SIG-M5 (cell line): ENCODE data around the gene NUAK2.

Source experiments
- DNase-seq: peaks from one replicate; lab custom pipeline; 2025; lab: John Stamatoyannopoulos, UW

The NUAK2 gene

GRCh38 chr1:205319081-205320018 is 2.2 kb downstream of the NUAK2 start:
- no peak for DNase-seq

DNA sequence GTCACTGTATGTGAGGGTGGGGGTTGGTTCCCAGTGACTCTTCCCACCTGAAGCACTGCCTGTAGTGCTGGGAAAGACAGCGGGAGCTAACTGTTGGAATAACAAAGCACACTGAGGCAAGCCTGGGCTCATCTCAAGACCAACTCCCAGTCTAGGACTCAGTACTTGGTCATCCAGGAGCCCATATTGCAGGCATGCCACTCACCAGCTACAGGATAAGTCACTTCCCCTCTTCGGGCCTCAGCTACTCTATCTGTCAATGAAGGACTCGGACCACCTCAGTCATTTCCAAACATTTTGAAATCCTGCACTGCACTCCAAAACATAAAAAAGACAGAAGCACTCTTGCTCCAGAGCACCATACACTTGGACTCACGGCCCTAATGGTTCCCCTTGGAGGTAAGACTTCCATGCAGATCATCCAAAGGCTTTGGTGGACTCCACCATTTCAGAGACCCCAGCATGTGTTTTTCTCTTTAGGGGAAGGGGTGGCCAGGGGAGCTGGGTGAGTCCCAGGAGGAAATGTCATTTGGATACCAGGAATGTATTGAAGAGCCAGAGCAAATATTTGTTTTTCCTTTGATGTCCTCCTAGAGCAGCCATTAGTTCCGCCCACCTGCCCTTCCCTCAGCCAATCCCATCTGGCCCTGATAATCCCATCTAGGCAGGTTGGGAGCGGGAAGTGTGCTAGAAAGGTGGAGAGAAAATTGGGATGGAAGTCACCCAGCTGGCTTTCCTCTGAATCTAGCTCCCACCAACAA is 3.1 kb downstream of the NUAK2 start:
- DNase-seq, result no peak

GRCh38 chr1:205317311-205317917 is 4.1 kb downstream of the NUAK2 start:
- no peak for DNase-seq

- DNase-seq, result no peak
Observed at GRCh38 chr1:205316161-205316566, 5.4 kb downstream of the NUAK2 start.

DNA sequence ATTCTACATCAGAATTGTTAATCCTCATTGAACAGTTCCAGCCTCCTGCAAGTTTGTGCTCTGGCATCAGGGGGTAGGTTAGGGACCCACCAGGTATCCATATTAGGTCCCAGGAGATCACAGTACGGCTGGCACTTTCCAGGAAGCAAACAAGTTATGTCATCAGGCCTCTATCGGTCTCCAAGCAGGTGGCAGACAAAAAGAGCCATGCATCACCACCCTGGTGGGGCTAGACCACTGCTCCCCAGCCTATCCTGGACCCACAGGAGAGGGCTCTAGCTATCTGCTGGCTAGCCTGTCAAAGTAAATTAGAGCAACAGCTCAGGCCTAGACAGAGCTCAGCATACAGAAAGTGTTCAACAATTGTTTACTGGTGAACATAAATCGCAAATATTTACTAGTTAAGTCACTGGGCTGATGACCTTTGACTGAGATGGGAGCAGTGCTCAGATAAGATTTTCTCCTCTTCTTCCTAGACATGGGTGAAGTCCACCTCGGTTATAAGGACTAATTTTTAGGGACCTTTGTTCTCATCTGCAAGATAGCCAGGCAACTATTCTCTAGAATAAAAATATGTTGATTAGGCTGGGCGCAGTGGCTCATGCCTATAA is 6.4 kb downstream of the NUAK2 start:
- DNase-seq, result no peak

GRCh38 chr1:205313563-205314308 is 7.8 kb downstream of the NUAK2 start:
- no peak for DNase-seq

DNA sequence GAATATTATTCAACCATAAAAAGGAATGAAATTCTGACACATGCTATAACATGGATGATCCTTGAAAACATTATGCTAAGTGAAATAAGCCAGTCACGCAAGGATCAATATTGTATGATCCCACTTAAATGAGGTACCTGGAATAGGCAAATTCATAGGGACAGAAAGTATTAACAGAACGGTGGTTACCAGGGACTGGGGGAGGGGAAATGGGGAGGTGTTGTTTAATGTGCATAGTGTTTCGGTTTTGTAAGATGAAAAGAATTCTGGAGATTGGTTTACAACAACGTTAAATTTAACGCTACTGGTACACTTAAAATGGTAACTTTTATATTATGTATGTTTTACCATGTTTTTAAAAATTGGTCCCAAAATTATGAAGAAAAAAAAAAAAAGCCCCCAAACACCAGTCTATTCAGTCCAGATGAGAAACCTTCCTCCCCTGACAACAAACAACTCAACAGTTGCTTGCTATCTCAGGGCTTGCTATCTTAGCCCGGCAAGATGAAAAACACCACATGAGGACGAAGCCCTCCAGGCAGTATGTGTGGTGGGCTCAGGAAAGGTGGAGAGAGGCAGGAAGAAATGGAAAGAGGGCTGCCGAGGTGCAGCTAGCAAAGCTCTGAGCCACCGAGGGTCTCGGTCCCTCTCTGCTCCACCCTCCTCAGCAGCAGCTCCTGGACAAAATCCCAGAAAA is 8.5 kb downstream of the NUAK2 start:
- no peak for DNase-seq

GRCh38 chr1:205310976-205311704 is 10.4 kb downstream of the NUAK2 start:
- DNase-seq, result no peak

DNA sequence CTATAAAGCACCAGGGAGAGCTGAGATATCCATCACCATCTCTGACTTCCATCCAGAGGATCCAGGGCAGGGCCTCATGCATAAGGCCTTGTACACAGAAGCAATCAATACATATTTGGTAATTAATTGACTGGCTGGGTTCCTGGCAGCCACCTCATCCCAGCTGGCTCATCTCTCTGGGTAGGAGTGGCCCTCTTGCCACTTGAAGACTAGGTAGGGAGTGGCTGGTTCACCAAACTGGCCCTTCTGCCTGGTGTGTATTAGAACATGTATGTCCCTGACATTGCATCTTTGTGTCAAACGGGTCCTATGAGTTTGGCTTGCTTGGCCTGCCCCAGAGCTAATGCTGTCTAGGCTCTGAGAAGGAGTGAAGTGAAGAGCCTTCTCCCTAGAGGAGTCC is 11.8 kb downstream of the NUAK2 start:
- no peak for DNase-seq

DNA sequence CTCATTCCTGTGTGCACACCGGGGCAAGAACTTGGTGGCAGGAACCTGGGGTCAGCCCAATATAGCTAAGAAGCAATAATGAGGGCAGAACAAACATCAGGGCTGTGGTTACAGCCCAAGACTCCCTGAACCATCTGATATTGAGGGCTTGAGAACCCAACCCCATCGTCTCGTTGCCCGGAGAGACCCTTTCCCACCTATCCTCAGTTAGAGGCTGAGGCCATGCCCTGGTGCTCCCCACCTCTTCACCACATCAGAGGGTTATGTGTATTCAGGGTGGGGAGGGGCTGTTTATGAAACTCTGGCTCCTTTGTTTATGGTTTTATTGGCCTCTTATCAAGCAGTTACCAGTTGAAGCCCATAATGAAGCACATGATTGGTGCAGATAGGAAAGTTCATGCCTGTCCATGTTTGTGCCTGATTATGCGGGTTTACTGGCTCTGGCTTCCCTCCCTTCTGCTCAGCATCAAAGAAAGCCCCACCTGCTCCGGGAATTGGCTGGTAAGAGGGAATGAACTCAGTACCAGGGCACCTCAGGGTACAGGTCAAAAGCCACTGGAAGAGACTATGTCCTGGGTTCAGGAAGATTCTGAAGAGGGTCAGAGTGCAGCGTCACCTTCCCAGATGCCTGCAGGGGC is 14.5 kb downstream of the NUAK2 start:
- no peak for DNase-seq

GRCh38 chr1:205304695-205305070 is 16.9 kb downstream of the NUAK2 start:
- DNase-seq, result no peak

DNA sequence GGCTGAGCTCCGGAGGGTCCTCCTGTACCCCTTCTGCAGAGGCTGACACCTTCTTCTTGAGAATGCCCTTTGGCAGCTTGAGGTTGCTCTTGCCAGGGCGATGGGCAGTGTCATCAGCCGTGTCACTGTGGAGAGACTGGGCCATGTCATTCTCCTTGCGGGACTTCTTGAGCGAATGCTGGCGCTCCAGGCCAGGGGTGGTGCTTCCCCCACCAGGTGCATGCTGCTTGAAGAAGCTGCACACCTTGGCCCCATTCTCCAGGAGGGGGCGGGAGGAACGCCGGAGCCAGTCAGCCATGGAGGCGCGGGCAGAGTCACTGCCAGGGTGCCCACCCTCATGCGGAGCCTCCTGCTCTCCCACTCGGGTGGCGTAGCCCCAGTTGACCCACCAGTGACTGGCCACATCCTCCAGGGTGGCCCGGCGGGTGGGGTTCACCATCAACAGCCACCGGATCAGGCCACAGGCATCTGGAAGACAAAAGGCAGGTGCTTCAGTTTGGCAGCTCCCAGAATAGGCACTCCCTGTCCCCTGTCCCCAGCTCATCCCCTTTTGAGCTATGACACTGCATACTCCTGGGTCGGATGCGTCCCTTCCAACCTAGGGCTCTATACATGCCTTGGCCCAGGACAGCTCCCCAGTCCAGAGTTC is 17.4 kb downstream of the NUAK2 start:
- DNase-seq, result no peak

DNA sequence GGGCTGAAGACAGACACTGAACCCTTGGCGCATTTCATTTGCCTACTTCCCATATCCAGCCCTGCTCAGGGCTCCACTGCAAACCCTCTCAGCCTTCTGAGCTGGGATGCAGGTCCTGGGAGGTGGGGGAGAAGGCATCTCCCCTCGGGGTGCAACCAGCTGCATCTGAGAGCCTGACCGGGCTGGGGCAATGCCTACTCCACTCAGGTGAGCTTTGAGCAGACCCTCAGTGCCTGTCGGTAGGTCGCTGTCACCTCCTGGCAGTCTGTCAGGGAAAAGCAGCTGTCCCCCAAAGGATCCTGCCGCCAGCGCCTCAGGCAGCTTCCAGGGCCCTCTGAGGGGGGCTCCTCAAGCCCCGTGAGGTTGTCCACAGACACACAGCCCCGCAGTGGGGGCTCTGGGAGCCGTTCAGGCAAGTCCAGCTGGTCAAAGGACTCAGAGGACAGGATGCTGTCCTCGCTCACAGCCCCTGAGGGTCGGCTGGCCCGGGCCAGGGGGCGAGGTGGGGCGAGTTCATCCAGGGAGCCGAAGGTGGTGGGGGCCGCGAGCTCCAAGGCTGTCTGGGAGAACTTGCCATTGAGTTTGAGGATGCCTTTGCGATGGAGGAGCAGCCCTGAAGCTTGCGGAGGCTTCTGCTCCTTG is 18.2 kb downstream of the NUAK2 start:
- no peak for DNase-seq

DNA sequence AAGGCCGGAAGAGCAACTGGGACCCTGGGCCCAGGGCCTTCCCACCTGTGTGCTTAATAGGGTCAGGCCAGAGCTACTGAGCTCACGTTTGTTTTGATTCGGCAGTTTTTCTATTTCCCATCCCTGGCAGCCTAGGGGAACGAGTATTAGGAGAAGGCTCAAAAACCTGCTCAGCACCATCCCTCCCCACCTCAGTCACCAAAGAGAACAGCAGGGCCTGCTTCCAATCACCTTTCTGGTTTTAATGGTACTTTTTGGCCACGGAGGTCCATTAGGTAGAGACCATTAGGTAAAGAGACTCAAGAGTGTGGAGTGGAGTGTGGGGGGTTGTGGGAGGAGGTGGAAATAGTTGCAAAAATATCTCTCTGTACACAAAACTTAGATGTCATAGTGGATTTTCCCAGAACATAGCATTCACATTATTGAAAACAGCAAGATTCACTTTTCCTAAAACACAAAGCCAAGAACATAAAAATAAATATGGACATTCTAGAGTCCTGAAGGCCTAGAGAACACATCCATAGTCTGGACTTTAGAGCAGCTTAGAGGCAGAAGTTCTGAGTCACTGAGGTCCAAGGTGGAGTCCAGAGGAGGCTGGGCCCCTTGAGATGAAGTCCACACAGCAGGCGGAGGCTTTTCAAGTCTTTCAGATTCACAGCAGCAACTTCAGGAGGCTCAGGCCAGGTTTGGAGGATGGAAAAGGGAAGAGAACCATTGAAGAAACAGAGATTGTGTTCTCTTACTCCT is 19.5 kb downstream of the NUAK2 start:
- DNase-seq, result no peak

GRCh38 chr1:205301205-205301821 is 20.2 kb downstream of the NUAK2 start:
- DNase-seq, result no peak

DNA sequence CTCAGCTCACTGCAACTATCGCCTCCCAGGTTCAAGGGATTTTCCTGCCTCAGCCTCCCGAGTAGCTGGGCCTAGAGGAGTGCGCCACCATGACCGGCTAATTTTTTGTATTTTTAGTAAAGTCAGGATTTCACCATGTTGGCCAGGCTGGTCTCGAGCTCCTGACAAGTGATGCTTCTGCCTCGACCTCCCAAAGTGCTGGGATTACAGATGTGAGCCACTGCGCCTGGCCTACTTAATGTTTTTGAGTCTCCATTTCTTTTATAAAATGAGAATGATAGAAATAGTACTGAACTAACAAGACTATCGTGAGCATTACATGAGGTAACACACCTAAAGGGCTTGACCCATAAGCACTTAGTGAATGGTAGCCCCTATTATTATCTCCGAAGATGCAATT is 21.4 kb downstream of the NUAK2 start:
- no peak for DNase-seq

DNA sequence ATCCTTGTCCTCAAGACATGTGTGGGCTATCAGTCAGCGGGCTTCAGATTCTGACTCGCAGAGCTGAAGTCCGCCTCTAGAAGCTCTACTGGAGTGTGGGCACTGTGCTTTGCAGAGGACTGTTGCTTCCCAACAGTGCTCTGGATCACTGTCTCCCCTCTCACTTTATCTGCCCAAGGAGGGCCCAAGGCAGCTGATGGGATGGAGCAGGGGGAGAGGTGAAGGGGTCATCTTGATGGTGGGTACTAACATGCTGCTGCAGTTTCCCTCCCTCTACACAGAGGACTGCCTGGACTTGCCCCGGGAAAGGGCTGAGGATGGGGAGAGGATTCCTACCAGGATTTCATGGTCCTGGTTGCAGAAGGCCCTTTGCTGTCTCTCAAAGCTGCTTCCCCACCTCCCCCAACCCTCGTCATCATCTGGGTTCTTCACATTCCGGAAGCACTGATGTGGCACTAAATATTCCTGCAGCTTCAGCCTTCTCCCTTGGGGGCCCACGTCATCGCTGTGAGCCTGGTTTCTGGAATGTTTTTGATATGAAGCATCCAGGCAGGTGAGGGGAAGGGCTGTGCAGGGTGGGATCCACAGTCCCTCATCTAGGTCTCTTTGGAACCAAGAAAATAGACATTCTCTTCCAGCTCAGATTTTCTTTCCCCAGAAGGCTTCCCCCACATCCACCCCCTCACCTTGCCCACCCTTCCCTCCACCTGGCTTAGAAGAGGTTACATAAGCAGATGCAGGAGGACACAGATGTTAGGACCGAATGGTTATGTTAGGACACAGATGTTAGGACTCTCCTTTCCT is 23.2 kb downstream of the NUAK2 start:
- no peak for DNase-seq
